EL (cell line): Measurements from ENCODE around the gene GJA8.
A peak's percentile ranks its signal among the peaks of the same experiment; 100 is the strongest.
"Not testable (repeated sequence)": the region's sequence is repeated elsewhere in the genome, so short reads cannot be mapped to it uniquely, and the experiment has no call there.

ENCODE experiments used
- DNase-seq: peaks from one replicate; pipeline ENCODE4 v3.0.0-alpha.2; 2016

GJA8 gene

GRCh38 chr1:147928236-147929132 lies 25.9 kb downstream of the GJA8 start, which contains the start of gene GPR89B:
Gene GPR89B (plus strand): TSS chr1:147928420. CDS start chr1:147928537, 117 bp downstream.
- peak; percentile 89 for DNase-seq

- DNase-seq: not testable (repeated sequence)
Measured at GRCh38 chr1:147931137-147931536, 28.5 kb downstream of the GJA8 start.

GRCh38 chr1:147935296-147935695 lies 32.7 kb downstream of the GJA8 start:
- not testable (repeated sequence) for DNase-seq

GRCh38 chr1:147940456-147940855 lies 37.9 kb downstream of the GJA8 start:
- DNase-seq: not testable (repeated sequence)

GRCh38 chr1:147942563-147942962 lies 40.0 kb downstream of the GJA8 start:
- DNase-seq: not testable (repeated sequence)

- DNase-seq: not testable (repeated sequence)
Measured at GRCh38 chr1:147949517-147949916, 46.9 kb downstream of the GJA8 start.
